HCT116 (cell line): ENCODE results near the gene LCN10. TPM values are rescaled to one million over a fixed set of nuclear protein-coding genes. Genes with fewer than 3 reads are reported as not detected.
"Not testable (repeated sequence)": the region's sequence is repeated elsewhere in the genome, so short reads cannot be mapped to it uniquely, and the experiment has no call there.

ENCODE experiments used
- ATAC-seq: fragments of 200-7000 bp; cut with Tn5 transposase; 2 replicates; pipeline ENCODE4 v1.9.1; 2020; ENCODE audit warnings: mild to moderate bottlenecking, moderate library complexity
- BruUV-seq: library from RNA; stranded (reverse); fragments of 400-500 nt; replicated peaks from 2 replicates; lab custom pipeline; 2021; lab: Mats Ljungman, UMichigan
- CTCF ChIA-PET: fragments of 300-600 bp; sonication (Branson Sonifier 250); formaldehyde crosslinking; loops from one replicate; lab custom pipeline; 2021; ENCODE audit warnings: antibody characterized with exemption; lab: Charles Lee
- POLR2A ChIA-PET: fragments of 300-600, 350-600 bp; sonication (Branson Sonifier 250); formaldehyde crosslinking; loops from one replicate; lab custom pipeline; 2021; ENCODE audit warnings: antibody characterized with exemption; lab: Charles Lee
- RAD21 ChIA-PET, 2 experiments: fragments of 300-600 bp; sonication (Branson Sonifier 250); formaldehyde crosslinking; loops; one replicate each; lab custom pipeline; 2023; ENCODE audit warnings: low total read pairs in 2 of 2; ENCODE audit not compliant: uncharacterized antibody in 2 of 2, unreplicated experiment in 2 of 2, low non-redundant PET in 1 of 2; lab: Charles Lee
- DNase-seq: peaks from one replicate; pipeline ENCODE4 v3.0.0-alpha.2; 2010; ENCODE audit warnings: low read depth, low spot score
- H2AFZ ChIP-seq: fragments of 200-600 bp; shearing (Covaris generic), sonication (generic); 2 replicates; pipeline ENCODE4 v1.6.1; 2017; ENCODE audit warnings: low read depth, mixed run types, mixed read lengths, antibody characterized with exemption, low read length; ENCODE audit not compliant: poor library complexity, severe bottlenecking
- H3K27ac ChIP-seq: 2 replicates; pipeline ENCODE4 v1.5.1; 2012; ENCODE audit warnings: low read depth, low read length
- H3K27me3 ChIP-seq: fragments of 200-600 bp; sonication (generic); 2 replicates; pipeline ENCODE4 v1.6.1; 2016; ENCODE audit warnings: mixed run types, low read length, mixed read lengths; ENCODE audit not compliant: insufficient read depth
- H3K36me3 ChIP-seq, 2 experiments: fragments of 200-500 bp in 1 of 2; fragments of 200-600 bp in 1 of 2; sonication (Bioruptor generic) in 1 of 2; sonication (generic) in 1 of 2; 2 replicates each; pipeline versions ENCODE4 v1.5.1 to v1.6.1; 2014 to 2016; ENCODE audit warnings: low read length in 2 of 2, inconsistent platforms in 1 of 2, mixed read lengths in 1 of 2, mixed run types in 1 of 2; ENCODE audit not compliant: insufficient read depth in 2 of 2, control insufficient read depth in 1 of 2
- H3K4me1 ChIP-seq, 2 experiments: fragments of 200-600 bp in 1 of 2; sonication (generic) in 1 of 2; 2 replicates each; pipeline versions ENCODE4 v1.5.1 to v1.6.1; 2012 to 2017; ENCODE audit warnings: low read length in 2 of 2, inconsistent platforms in 1 of 2, mild to moderate bottlenecking in 1 of 2, mixed read lengths in 1 of 2, mixed run types in 1 of 2, moderate library complexity in 1 of 2; ENCODE audit not compliant: insufficient read depth in 2 of 2, control insufficient read depth in 1 of 2
- H3K4me2 ChIP-seq: fragments of 200-600 bp; sonication (generic); 2 replicates; pipeline ENCODE4 v1.6.1; 2017; ENCODE audit warnings: mixed run types, low read length, mixed read lengths
- H3K4me3 ChIP-seq, 2 experiments: fragments of 200-600 bp in 1 of 2; sonication (generic) in 1 of 2; replicated peaks in 1 of 2; 2 replicates each; pipeline ENCODE4 v1.5.1; 2011 to 2016; ENCODE audit warnings: low read length in 2 of 2, control low read depth in 1 of 2, low read depth in 1 of 2, mild to moderate bottlenecking in 1 of 2, mixed read lengths in 1 of 2, mixed run types in 1 of 2
- H3K79me2 ChIP-seq: fragments of 200-600 bp; sonication (generic); 2 replicates; pipeline ENCODE4 v1.6.1; 2017; ENCODE audit warnings: mild to moderate bottlenecking, mixed run types, low read length, moderate library complexity, mixed read lengths; ENCODE audit not compliant: insufficient read depth
- H3K9ac ChIP-seq: fragments of 200-600 bp; sonication (generic); 2 replicates; pipeline ENCODE4 v1.6.1; 2016; ENCODE audit warnings: low read length, mixed read lengths
- H3K9me2 ChIP-seq: fragments of 200-600 bp; sonication (generic), shearing (Covaris generic); 2 replicates; pipeline ENCODE4 v1.6.1; 2017; ENCODE audit warnings: mixed run types, mild to moderate bottlenecking, moderate library complexity; ENCODE audit not compliant: insufficient read depth
- H3K9me3 ChIP-seq, 2 experiments: fragments of 200-500 bp in 1 of 2; fragments of 200-600 bp in 1 of 2; sonication (Bioruptor generic) in 1 of 2; sonication (generic) in 1 of 2; 2 replicates each; pipeline ENCODE4 v1.6.1; 2014 to 2017; ENCODE audit warnings: low read length in 2 of 2, mixed read lengths in 2 of 2, inconsistent platforms in 1 of 2, low read depth in 1 of 2, mild to moderate bottlenecking in 1 of 2, mixed run types in 1 of 2, moderate library complexity in 1 of 2; ENCODE audit not compliant: control insufficient read depth in 1 of 2, insufficient read depth in 1 of 2
- H4K20me1 ChIP-seq: fragments of 200-600 bp; sonication (generic), shearing (Covaris generic); 2 replicates; pipeline ENCODE4 v1.6.1; 2017; ENCODE audit warnings: mixed run types, mild to moderate bottlenecking, moderate library complexity; ENCODE audit not compliant: insufficient read depth
- CBX3 ChIP-seq: IDR thresholded peaks from 2 replicates; pipeline ENCODE4 v1.6.1; 2012; ENCODE audit warnings: low read depth
- EGR1 ChIP-seq: IDR thresholded peaks from 2 replicates; pipeline ENCODE4 v1.6.1; 2012; ENCODE audit warnings: low read depth
- EZH2 ChIP-seq: fragments of 200-600 bp; sonication (generic); IDR thresholded peaks from 2 replicates; pipeline ENCODE4 v1.6.1; 2017; ENCODE audit warnings: antibody characterized with exemption, mixed run types
- EZH2phosphoT487 ChIP-seq: fragments of 200-600 bp; IDR thresholded peaks from 2 replicates; pipeline ENCODE4 v1.6.1; 2018; ENCODE audit warnings: antibody characterized with exemption, borderline replicate concordance
- YY1 ChIP-seq: IDR thresholded peaks from 2 replicates; pipeline ENCODE4 v1.6.1; 2011; ENCODE audit warnings: low read length, low read depth, moderate library complexity, mild to moderate bottlenecking; ENCODE audit not compliant: insufficient replicate concordance; ENCODE audit errors: extremely low read depth
- intact Hi-C: fragments of 100-400 bp; cut with micrococcal nuclease; formaldehyde crosslinking; loops from 2 replicates; pipeline ENCODE4 v1.10.0; 2022
- total RNA-seq: library from RNA; stranded (reverse); gene quantifications from one replicate; pipeline ENCODE4 v1.2.1, GENCODE V29; 2021; ENCODE audit not compliant: unreplicated experiment

LCN10 gene
- total RNA-seq, 1 experiment from 2014 or later = not detected

DNA sequence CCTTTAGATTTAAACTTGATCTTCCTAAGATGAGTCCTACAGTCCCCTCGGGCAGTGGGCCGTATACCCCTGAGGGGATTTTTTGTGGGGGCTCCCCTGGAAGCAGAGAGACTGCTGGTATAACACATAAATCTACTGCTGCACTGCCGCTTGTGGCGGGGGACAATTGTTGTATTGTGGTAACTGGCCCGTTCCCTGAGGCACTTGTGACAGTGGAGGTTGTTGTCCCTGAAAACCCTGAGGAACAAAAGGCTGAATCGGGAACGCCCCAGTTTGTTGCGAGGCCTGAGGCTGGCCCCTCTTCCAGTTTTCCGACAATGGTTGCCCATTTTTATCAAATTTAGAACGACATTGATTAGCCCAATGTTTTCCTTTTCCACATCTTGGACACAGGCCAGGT lies 43.7 kb upstream of the LCN10 start:
- no peaks in the 10 kb centered on the region for H4K20me1 ChIP-seq
- ChIA-PET CTCF (interaction anchor here (1.4 to 2.0 kb wide), 2 partner anchors 249 to 260 kb away, joined by 4 read pairs; no protein-coding TSS in a partner anchor), POLR2A (no interaction called here), RAD21 (interaction anchor here in 1 of 2 experiments (0.6 kb wide), 1 partner anchor 13 kb away, joined by 3 read pairs; no protein-coding TSS in a partner anchor)
- H3K9me2 ChIP-seq = no peaks in the 10 kb centered on the region
- ATAC-seq (no peak), DNase-seq (no peak)
- no TSS peak for BruUV-seq
- H3K27me3 ChIP-seq = no peaks in the 10 kb centered on the region
- H3K36me3 ChIP-seq = no peaks in the 10 kb centered on the region
- intact Hi-C loops = loop anchor here (5.0 to 10.0 kb wide), 2 partner anchors 156 to 438 kb away; partner anchors contain the start of genes CYSRT1, FBXW5, RNF208 and RNF224
- TF ChIP-seq EZH2 = no peak
- TF ChIP-seq YY1 = no peak
- no peak for TF ChIP-seq EGR1
- TF ChIP-seq EZH2phosphoT487 = no peak
- no peak for TF ChIP-seq CBX3
- H3K9me3 ChIP-seq = no peaks in the 10 kb centered on the region
- H3K4me1 ChIP-seq = peaks cover 10 to 26% of the 10 kb centered on the region in 2 experiments; a peak in 3 of 4 replicates
- no peak overlapping the region for H3K4me3 ChIP-seq
- H3K27ac ChIP-seq = no peak overlapping the region
- no peak overlapping the region for H3K4me2 ChIP-seq
- H3K9ac ChIP-seq = no peak overlapping the region
- H2AFZ ChIP-seq = no peak overlapping the region
- no peaks in the 10 kb centered on the region; the same call in 1 of the 2 replicates for H3K79me2 ChIP-seq

DNA sequence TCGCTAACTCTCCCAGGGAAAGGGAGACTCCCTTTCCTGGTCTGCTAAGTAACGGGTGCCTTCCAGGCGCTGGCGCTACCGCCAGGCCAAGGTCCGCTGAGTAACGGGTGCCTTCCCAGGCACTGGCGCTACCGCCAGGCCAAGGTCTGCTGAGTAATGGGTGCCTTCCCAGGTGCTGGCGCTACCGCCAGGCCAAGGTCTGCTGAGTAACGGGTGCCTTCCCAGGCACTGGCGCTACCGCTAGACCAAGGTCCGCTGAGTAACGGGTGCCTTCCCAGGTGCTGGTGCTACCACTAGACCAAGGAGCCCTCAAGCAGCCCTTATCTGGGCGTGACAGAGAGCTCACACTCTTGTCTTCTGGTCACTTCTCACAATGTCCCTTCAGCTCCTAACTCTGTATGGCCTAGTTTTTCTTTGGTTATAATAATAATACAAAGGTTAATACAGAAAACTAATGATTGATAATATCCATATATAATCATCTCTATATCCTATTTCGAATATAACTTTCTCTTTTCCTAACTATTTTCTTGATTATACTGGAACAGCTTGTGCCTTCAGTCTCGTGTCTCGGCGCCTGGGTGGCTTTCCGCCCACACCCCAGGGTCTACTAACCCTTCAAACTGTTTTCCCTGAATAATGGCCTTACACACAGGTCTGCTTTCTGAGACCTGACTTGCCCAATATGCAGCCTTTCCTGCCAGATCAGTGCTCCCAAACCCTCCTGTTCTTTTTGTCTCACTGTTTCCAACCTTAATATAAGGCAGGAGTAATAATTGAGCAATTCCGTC lies 43.0 kb upstream of the LCN10 start:
- BruUV-seq, H3K36me3 ChIP-seq, H2AFZ ChIP-seq, H3K9me2 ChIP-seq, ATAC-seq, H3K27ac ChIP-seq, H3K4me3 ChIP-seq, RAD21 ChIA-PET, H3K27me3 ChIP-seq, H3K9me3 ChIP-seq, H3K9ac ChIP-seq, H4K20me1 ChIP-seq, H3K79me2 ChIP-seq, H3K4me2 ChIP-seq, POLR2A ChIA-PET, DNase-seq: not testable (repeated sequence)
- CTCF ChIA-PET = interaction anchor here (1.4 kb wide), 1 partner anchor 249 kb away, joined by 4 read pairs; no protein-coding TSS in a partner anchor
- intact Hi-C loops = loop anchor here (5.0 to 10.0 kb wide), 2 partner anchors 157 to 439 kb away; partner anchors contain the start of genes CYSRT1, FBXW5, RNF208 and RNF224
- peaks cover 10 to 23% of the 10 kb centered on the region in 2 experiments; a peak in 3 of 4 replicates for H3K4me1 ChIP-seq
